Pancreas (tissue), 10 donors: ENCODE measurements around the gene FAM169A. TPM values are rescaled to one million over a fixed set of nuclear protein-coding genes. Genes with fewer than 3 reads are reported as not detected.

Source experiments
- ATAC-seq, 4 donors: fragments of 200-7000 bp; cut with Tn5 transposase; one replicate each; pipeline versions ENCODE4 v1.8.0 to v1.9.1; 2020; ENCODE audit warnings: mild to moderate bottlenecking in 4 of 4, moderate library complexity in 4 of 4
- DNase-seq, 6 donors: peaks; one replicate each; pipeline ENCODE4 v3.0.0-alpha.2; 2020
- FAIRE-seq: peaks from 2 replicates; lab custom pipeline; 2012; peaks lifted over from hg19 to GRCh38; lab: Jason Lieb, UNC
- H3K27ac ChIP-seq, 4 donors: fragments of 200-600 bp; sonication (generic); 1 replicate in 3 of 4; 2 replicates in 1 of 4; pipeline versions ENCODE4 v1.5.0 to v1.8.0; 2020
- H3K27me3 ChIP-seq, 4 donors: fragments of 200-600 bp; one replicate each; pipeline ENCODE4 v1.8.0; 2021
- H3K36me3 ChIP-seq, 3 donors: fragments of 200-600 bp; sonication (generic) in 1 of 3; one replicate each; pipeline versions ENCODE4 v1.5.0 to v1.8.0; 2020 to 2021
- H3K4me1 ChIP-seq, 3 donors: fragments of 200-600 bp; one replicate each; pipeline ENCODE4 v1.8.0; 2021
- H3K4me3 ChIP-seq, 4 donors: fragments of 200-600 bp; sonication (generic) in 2 of 4; one replicate each; pipeline versions ENCODE4 v1.5.0 to v1.8.0; 2020 to 2021
- H3K9me3 ChIP-seq, 4 donors: fragments of 200-600 bp; one replicate each; pipeline ENCODE4 v1.8.0; 2021
- CTCF ChIP-seq, 4 donors: fragments of 200-600 bp; sonication (generic) in 3 of 4; IDR thresholded peaks; one replicate each; pipeline versions ENCODE4 v1.5.0 to v1.8.0; 2021; ENCODE audit warnings: antibody characterized with exemption in 4 of 4
- WGBS, 2 donors: extraction: QIAGEN DNeasy Blood & Tissue Kit; methylation state at CpG; one replicate each; pipeline ENCODE4 v1.1.7; 2013; 5-methylcytosine and 5-hydroxymethylcytosine counted together
- intact Hi-C, 3 donors: fragments of 100-400 bp; cut with DNase I; formaldehyde crosslinking; loops; one replicate each; pipeline versions ENCODE4 v1.11.1 to v1.14.2; 2022
- polyA plus RNA-seq, 2 donors: library from polyadenylated mRNA; stranded (reverse); fragments of 200-250 nt; gene quantifications; one replicate each; pipeline ENCODE4 v1.2.3, GENCODE V29; 2013
- total RNA-seq, 6 donors: library from RNA; stranded (reverse); fragmentation: NEBNext Ultra II Directional in 4 of 6; extraction: Animal tissue kit (Norgen Biotek cat#: 25700) in 4 of 6; gene quantifications; one replicate each; pipeline versions ENCODE4 v1.2.1 to v1.2.4, GENCODE V29; 2021 to 2023
- donor health status: healthy with polysubstance abuse.
- donor health status: DM: no; HTN: no; CAD: no; lungs with moderate emphysema.
- donor health status: DM: no; HTN: no; CAD: no.
- donor health status: control.
- donor health status: control.
- donor health status: Bipolar disorder and iron deficiency.
- donor health status: DM: yes; HTN: yes; CAD: no.
- donor health status: DM: no; HTN: no; CAD: no.
- donor health status: DM: no; HTN: no; CAD: no.
- donor health status: DM: yes; HTN: yes; CAD: no.

Gene FAM169A
- total and polyA plus RNA-seq, 8 donors, result 0.28 to 2.4 (median 1.6) TPM

GRCh38 chr5:74903165-74903787 is 37.1 kb upstream of the FAM169A start:
- intact Hi-C loops, result no loop called here
- H3K4me3 ChIP-seq, result no peak overlapping the region
- H3K36me3 ChIP-seq, result no peaks in the 10 kb centered on the region
- peak; percentile 89 to 100 (median 99) for ATAC-seq
- H3K27me3 ChIP-seq, result no peaks in the 10 kb centered on the region
- 20 to 30% methylated on average over 4 of the region's 4 CpGs for WGBS, 2 donors
- FAIRE-seq, result no peak
- H3K27ac ChIP-seq, result no peak overlapping the region
- no peaks in the 10 kb centered on the region for H3K4me1 ChIP-seq
- DNase-seq, result peak; percentile 21 to 65 (median 54)
- TF ChIP-seq CTCF (IDR thresholded peaks at IDR 0.05), result peak; percentile 8 to 28 (median 22)
- no peaks in the 10 kb centered on the region for H3K9me3 ChIP-seq

GRCh38 chr5:74897049-74897448 is 30.9 kb upstream of the FAM169A start:
- intact Hi-C loops, result no loop called here
- H3K4me1 ChIP-seq, result no peaks in the 10 kb centered on the region
- FAIRE-seq (no peak), ATAC-seq (no peak), DNase-seq (no peak)
- TF ChIP-seq CTCF (IDR thresholded peaks at IDR 0.05), result no peak
- no peak overlapping the region for H3K4me3 ChIP-seq
- no peak overlapping the region for H3K27ac ChIP-seq
- no peaks in the 10 kb centered on the region for H3K9me3 ChIP-seq
- H3K36me3 ChIP-seq, result no peaks in the 10 kb centered on the region
- WGBS, 2 donors, result 53 to 81% methylated on average over 1 of the region's 1 CpG
- no peaks in the 10 kb centered on the region for H3K27me3 ChIP-seq

- H3K4me3 ChIP-seq, result no peak overlapping the region
- H3K9me3 ChIP-seq, result no peaks in the 10 kb centered on the region
- ATAC-seq (peak; percentile 88 to 95 (median 92)), DNase-seq (peak; percentile 62 to 88 (median 80)), FAIRE-seq (no peak)
- no peak overlapping the region for H3K27ac ChIP-seq
- H3K36me3 ChIP-seq, result no peaks in the 10 kb centered on the region
- WGBS, 2 donors, result 42 to 44% methylated on average over 5 of the region's 5 CpGs
- H3K27me3 ChIP-seq, result no peaks in the 10 kb centered on the region
- TF ChIP-seq CTCF (IDR thresholded peaks at IDR 0.05), result no peak
- no peaks in the 10 kb centered on the region for H3K4me1 ChIP-seq
- intact Hi-C loops, result no loop called here
Measured at GRCh38 chr5:74895906-74896305, 29.7 kb upstream of the FAM169A start.

- no peak for TF ChIP-seq CTCF (IDR thresholded peaks at IDR 0.05)
- intact Hi-C loops, result no loop called here
- H3K4me1 ChIP-seq, result no peaks in the 10 kb centered on the region
- no peak for ATAC-seq
- no peak overlapping the region for H3K4me3 ChIP-seq
- no peaks in the 10 kb centered on the region for H3K9me3 ChIP-seq
- FAIRE-seq, result no peak
- H3K36me3 ChIP-seq, result no peaks in the 10 kb centered on the region
- no peaks in the 10 kb centered on the region for H3K27me3 ChIP-seq
- 92 to 95% methylated on average over 2 of the region's 2 CpGs for WGBS, 2 donors
- DNase-seq, result no peak
- no peak overlapping the region for H3K27ac ChIP-seq
Measured at GRCh38 chr5:74894351-74894750, 28.2 kb upstream of the FAM169A start.

GRCh38 chr5:74892921-74893320 is 26.7 kb upstream of the FAM169A start:
- no peak overlapping the region for H3K4me3 ChIP-seq
- H3K9me3 ChIP-seq, result no peaks in the 10 kb centered on the region
- 60 to 68% methylated on average over 2 of the region's 2 CpGs for WGBS, 2 donors
- FAIRE-seq, result no peak
- no peak for ATAC-seq
- no peak for TF ChIP-seq CTCF (IDR thresholded peaks at IDR 0.05)
- no peaks in the 10 kb centered on the region for H3K4me1 ChIP-seq
- no peaks in the 10 kb centered on the region for H3K36me3 ChIP-seq
- no peak overlapping the region for H3K27ac ChIP-seq
- intact Hi-C loops, result no loop called here
- no peaks in the 10 kb centered on the region for H3K27me3 ChIP-seq
- DNase-seq, result no peak
